ENCODE results near the gene CDH12.
"Not testable (repeated sequence)": the region's sequence is repeated elsewhere in the genome, so short reads cannot be mapped to it uniquely, and the experiment has no call there.

GRCh38 chr5:22012893-22013292, 840.3 kb downstream of the CDH12 start:
- TF ChIP-seq CTCF, POLR2A, POLR2AphosphoS5, EP300 (IDR thresholded peaks at IDR 0.05): not testable (repeated sequence)
